GM12878 (cell line): ENCODE results near the gene B3GAT1. TPM values are rescaled to one million over a fixed set of nuclear protein-coding genes. Genes with fewer than 3 reads are reported as not detected.

Experiments used
- ATAC-seq: fragments of 200-7000 bp; cut with Tn5 transposase; 3 replicates; pipeline ENCODE4 v1.9.1; 2020; ENCODE audit warnings: mild to moderate bottlenecking, moderate library complexity
- BruUV-seq: library from RNA; stranded (reverse); fragments of 400-500 nt; replicated peaks from 2 replicates; lab custom pipeline; 2021; lab: Mats Ljungman, UMichigan
- CTCF ChIA-PET: fragments of 300-600 bp; sonication (Branson Sonifier 250); formaldehyde crosslinking; extraction: SDS; loops from one replicate; lab custom pipeline; 2021; ENCODE audit warnings: inconsistent platforms; lab: Yijun Ruan, JAX
- POLR2A ChIA-PET: fragments of 350-600 bp; formaldehyde crosslinking; extraction: SDS; loops from one replicate; lab custom pipeline; 2021; ENCODE audit warnings: inconsistent platforms; lab: Charles Lee
- RAD21 ChIA-PET: fragments of 300-600 bp; sonication (Branson Sonifier 250); formaldehyde crosslinking; loops from one replicate; lab custom pipeline; 2023; ENCODE audit warnings: antibody characterized with exemption; ENCODE audit not compliant: unreplicated experiment; lab: Charles Lee
- SMC1A ChIA-PET: fragments of 300-600 bp; sonication (Branson Sonifier 250); formaldehyde crosslinking; loops from one replicate; lab custom pipeline; 2023; ENCODE audit not compliant: unreplicated experiment, uncharacterized antibody; lab: Charles Lee
- DNase-seq: peaks from one replicate; pipeline ENCODE4 v3.0.0-alpha.2; 2011; ENCODE audit warnings: low read depth, low spot score
- FAIRE-seq: peaks from 3 replicates; lab custom pipeline; 2011; peaks lifted over from hg19 to GRCh38; lab: Jason Lieb, UNC
- H2AFZ ChIP-seq: 2 replicates; pipeline ENCODE4 v1.6.0; 2011; ENCODE audit warnings: low read depth, low read length, control low read depth; ENCODE audit not compliant: control insufficient read depth
- H3K27ac ChIP-seq: 2 replicates; pipeline ENCODE4 v1.5.1; 2011; ENCODE audit warnings: control low read depth; ENCODE audit not compliant: control insufficient read depth, insufficient read depth
- H3K27me3 ChIP-seq, 2 experiments: replicated peaks in 1 of 2; 2 replicates each; pipeline versions ENCODE4 v1.6.0 to v1.6.1; 2011; ENCODE audit warnings: low read length in 1 of 2; ENCODE audit not compliant: control insufficient read depth in 2 of 2, insufficient read depth in 2 of 2
- H3K36me3 ChIP-seq, 2 experiments: 2 replicates each; pipeline ENCODE4 v1.5.1; 2011; ENCODE audit warnings: low read length in 1 of 2; ENCODE audit not compliant: control insufficient read depth in 2 of 2, insufficient read depth in 2 of 2
- H3K4me1 ChIP-seq: 2 replicates; pipeline ENCODE4 v1.6.1; 2011; ENCODE audit warnings: mild to moderate bottlenecking, low read length, moderate library complexity, mixed read lengths; ENCODE audit not compliant: control insufficient read depth, insufficient read depth
- H3K4me2 ChIP-seq: 2 replicates; pipeline ENCODE4 v1.6.0; 2011; ENCODE audit warnings: control low read depth; ENCODE audit not compliant: control insufficient read depth, insufficient read depth
- H3K4me3 ChIP-seq: fragments of 200-600 bp; sonication (generic); 2 replicates; pipeline ENCODE4 v1.5.1; 2016
- H3K79me2 ChIP-seq: 2 replicates; pipeline ENCODE4 v1.6.0; 2011; ENCODE audit warnings: low read length; ENCODE audit not compliant: control insufficient read depth, insufficient read depth
- H3K9ac ChIP-seq: 2 replicates; pipeline ENCODE4 v1.8.0; 2011; ENCODE audit warnings: low read length, control low read depth, mixed read lengths; ENCODE audit not compliant: control insufficient read depth, insufficient read depth
- H3K9me3 ChIP-seq: replicated peaks from 3 replicates; pipeline ENCODE4 v1.5.1; 2011; ENCODE audit warnings: mild to moderate bottlenecking, low read length; ENCODE audit not compliant: control insufficient read depth, insufficient read depth
- H4K20me1 ChIP-seq: 2 replicates; pipeline ENCODE4 v1.6.0; 2011; ENCODE audit not compliant: control insufficient read depth, insufficient read depth
- EGR1 ChIP-seq, 2 experiments: IDR thresholded peaks; 1 replicate in 1 of 2; 2 replicates in 1 of 2; pipeline ENCODE4 v1.6.1; 2011 to 2012; ENCODE audit warnings: low read depth in 2 of 2, low read length in 2 of 2, borderline replicate concordance in 1 of 2, mild to moderate bottlenecking in 1 of 2, moderate library complexity in 1 of 2
- EP300 ChIP-seq, 2 experiments: fragments of 150-350 bp in 1 of 2; IDR thresholded peaks; 2 replicates each; pipeline ENCODE4 v1.6.1; 2011 to 2012; ENCODE audit warnings: low read depth in 2 of 2, low read length in 2 of 2, borderline replicate concordance in 1 of 2, improper control_type of control experiment in 1 of 2, inconsistent platforms in 1 of 2; ENCODE audit not compliant: control insufficient read depth in 1 of 2
- IRF4 ChIP-seq: IDR thresholded peaks from 2 replicates; pipeline ENCODE4 v1.6.1; 2011; ENCODE audit warnings: low read depth, low read length
- MYB ChIP-seq: fragments of 150-350 bp; IDR thresholded peaks from 2 replicates; pipeline ENCODE4 v1.6.1; 2014; ENCODE audit warnings: mild to moderate bottlenecking, low read depth, low read length, borderline replicate concordance
- NR2C1 ChIP-seq: fragments of 450-650 bp; IDR thresholded peaks from 2 replicates; pipeline ENCODE4 v1.6.1; 2017; ENCODE audit warnings: antibody characterized with exemption, mild to moderate bottlenecking, moderate library complexity
- RUNX3 ChIP-seq: IDR thresholded peaks from 2 replicates; pipeline ENCODE4 v1.6.1; 2012; ENCODE audit warnings: low read length, inconsistent platforms
- SRF ChIP-seq, 2 experiments: IDR thresholded peaks; 2 replicates each; pipeline ENCODE4 v1.6.1; 2011; ENCODE audit warnings: low read depth in 2 of 2, low read length in 2 of 2, mild to moderate bottlenecking in 1 of 2, moderate library complexity in 1 of 2
- SUPT20H ChIP-seq: IDR thresholded peaks from 2 replicates; pipeline ENCODE4 v1.6.1; 2011; ENCODE audit warnings: low read depth, mild to moderate bottlenecking, low read length, moderate library complexity, borderline replicate concordance; ENCODE audit not compliant: control insufficient read depth
- TBL1XR1 ChIP-seq: IDR thresholded peaks from 2 replicates; pipeline ENCODE4 v1.6.1; 2012; ENCODE audit warnings: low read depth, low read length, improper control_type of control experiment
- WRNIP1 ChIP-seq: IDR thresholded peaks from 2 replicates; pipeline ENCODE4 v1.6.1; 2011; ENCODE audit warnings: low read depth, low read length, improper control_type of control experiment, borderline replicate concordance
- ZNF24 ChIP-seq: fragments of 450-650 bp; IDR thresholded peaks from 2 replicates; pipeline ENCODE4 v1.6.1; 2017; ENCODE audit warnings: antibody characterized with exemption, mild to moderate bottlenecking
- ZNF384 ChIP-seq: IDR thresholded peaks from 2 replicates; pipeline ENCODE4 v1.6.1; 2012; ENCODE audit warnings: low read depth, mild to moderate bottlenecking, low read length, improper control_type of control experiment, borderline replicate concordance
- WGBS: methylation state at CpG from one replicate; pipeline ENCODE4 v1.1.6; 2016; ENCODE audit warnings: low lambda C conversion rate; ENCODE audit not compliant: insufficient replicate concordance, insufficient coverage; ENCODE audit errors: missing lambda C conversion rate; 5-methylcytosine and 5-hydroxymethylcytosine counted together
- in situ Hi-C: fragments of 300-500 bp; cut with MboI; formaldehyde crosslinking; loops from 9 replicates; pipeline ENCODE4 v1.14.3; 2018; ENCODE audit warnings: mixed read lengths
- intact Hi-C: fragments of 100-400 bp; cut with micrococcal nuclease; formaldehyde crosslinking; loops from one replicate; pipeline ENCODE4 v1.14.2; 2022; ENCODE audit not compliant: unreplicated experiment
- polyA plus RNA-seq, 11 experiments: library from polyadenylated mRNA; depleted of rRNA in 4 of 11; unstranded in 6 of 11; stranded (reverse) in 5 of 11; fragments of >200 nt; fragmentation: Nextera tagmentation in 4 of 11; fragmentation: Illumina TruSeq in 1 of 11; extraction: Ambion mirVana in 4 of 11; extraction: Trizol in 1 of 11; gene quantifications; 1 replicate in 1 of 11; 2 replicates in 10 of 11; pipeline versions ENCODE4 v1.2.1 to v1.2.3, GENCODE V29; 2011 to 2016; ENCODE audit warnings: inconsistent platforms in 2 of 11, missing spikeins in 2 of 11, low read depth in 1 of 11
- total RNA-seq, 4 experiments: library from RNA; depleted of rRNA in 3 of 4; stranded (reverse); fragments of >200 nt in 3 of 4; fragmentation: Illumina TruSeq in 1 of 4; extraction: Trizol in 1 of 4; gene quantifications; 2 replicates each; pipeline versions ENCODE4 v1.2.1 to v1.2.3, GENCODE V29; 2013 to 2021

The B3GAT1 gene
- total and polyA plus RNA-seq, 10 of the 15 experiments (the other 5 are each of a cell fraction or from before 2014, with no cell fraction given): 0.05 TPM; not detected in 9

- no peak for TF ChIP-seq EP300 (IDR thresholded peaks at IDR 0.05; ENCODE audit: borderline replicate concordance in 1 of 2, control insufficient read depth in 1 of 2, low read depth in 2 of 2, low read length in 2 of 2)
- no peak for TF ChIP-seq MYB
- TF ChIP-seq SUPT20H: no peak
- no peak for TF ChIP-seq RUNX3
- TF ChIP-seq ZNF384: no peak
- no peak for TF ChIP-seq IRF4
Measured at GRCh38 chr11:134442246-134442645, 30.2 kb upstream of the B3GAT1 start (continued).

GRCh38 chr11:134441706-134442105 lies 29.7 kb upstream of the B3GAT1 start:
- 16% methylated on average over 4 of the region's 4 CpGs for WGBS

More at GRCh38 chr11:134441706-134442105, 29.7 kb upstream of the B3GAT1 start:
- ATAC-seq (no peak), DNase-seq (no peak), FAIRE-seq (no peak)
- H4K20me1 ChIP-seq: no peaks in the 10 kb centered on the region
- intact Hi-C loops: no loop called here
- BruUV-seq: no TSS peak
- H3K36me3 ChIP-seq: no peaks in the 10 kb centered on the region
- no peak overlapping the region for H3K4me3 ChIP-seq
- TF ChIP-seq TBL1XR1 (no peak), WRNIP1 (no peak), EGR1 (IDR thresholded peaks at IDR 0.05; ENCODE audit: borderline replicate concordance in 1 of 2, low read depth in 2 of 2, low read length in 2 of 2) (no peak), SRF (IDR thresholded peaks at IDR 0.05; ENCODE audit: low read depth in 2 of 2, low read length in 2 of 2) (no peak), ZNF24 (no peak), NR2C1 (no peak)
- POLR2A ChIA-PET: no interaction called here
- SMC1A ChIA-PET: no interaction called here
- 0 out of 4 replicates have a peak, but pooled peaks cover 0 to 1% of the 10 kb centered on the region in 2 experiments for H3K27me3 ChIP-seq
- H3K27ac ChIP-seq: no peak overlapping the region
- H3K79me2 ChIP-seq: no peaks in the 10 kb centered on the region
- H3K9me3 ChIP-seq: no peaks in the 10 kb centered on the region
- H3K4me2 ChIP-seq: no peak overlapping the region
- no peaks in the 10 kb centered on the region for H3K4me1 ChIP-seq
- RAD21 ChIA-PET: no interaction called here
- no peak overlapping the region for H3K9ac ChIP-seq
- CTCF ChIA-PET: no interaction called here
- in situ Hi-C loops: no loop called here
- no peak overlapping the region for H2AFZ ChIP-seq
